Small intestine (tissue), 7 donors: Measurements from ENCODE around the gene FOSL1. TPM values are rescaled to one million over a fixed set of nuclear protein-coding genes. Genes with fewer than 3 reads are reported as not detected.

Experiments used
- DNase-seq, 2 donors: peaks; one replicate each; pipeline versions ENCODE4 v3.0.0 to v3.0.0-alpha.2; 2013
- FAIRE-seq: peaks from 2 replicates; lab custom pipeline; 2012; peaks lifted over from hg19 to GRCh38; lab: Jason Lieb, UNC
- H3K27ac ChIP-seq, 3 donors: one replicate each; pipeline ENCODE4 v1.5.1; 2013; ENCODE audit warnings: low read length in 2 of 3, mild to moderate bottlenecking in 2 of 3, control low read depth in 1 of 3, inconsistent platforms in 1 of 3, low read depth in 1 of 3, moderate library complexity in 1 of 3
- H3K27me3 ChIP-seq, 3 donors: one replicate each; pipeline ENCODE4 v1.6.1; 2013; ENCODE audit warnings: low read length in 3 of 3, inconsistent platforms in 1 of 3; ENCODE audit not compliant: control insufficient read depth in 3 of 3, insufficient read depth in 3 of 3
- H3K36me3 ChIP-seq, 3 donors: one replicate each; pipeline ENCODE4 v1.6.1; 2013; ENCODE audit warnings: low read length in 3 of 3, inconsistent platforms in 1 of 3, low read depth in 1 of 3, mild to moderate bottlenecking in 1 of 3, moderate library complexity in 1 of 3; ENCODE audit not compliant: control insufficient read depth in 3 of 3, insufficient read depth in 2 of 3
- H3K4me1 ChIP-seq, 3 donors: one replicate each; pipeline ENCODE4 v1.6.1; 2013; ENCODE audit warnings: low read length in 2 of 3, inconsistent platforms in 1 of 3, low read depth in 1 of 3, mild to moderate bottlenecking in 1 of 3, moderate library complexity in 1 of 3; ENCODE audit not compliant: control insufficient read depth in 3 of 3, insufficient read depth in 2 of 3
- H3K4me3 ChIP-seq, 3 donors: one replicate each; pipeline ENCODE4 v1.5.1; 2013; ENCODE audit warnings: low read length in 3 of 3, control low read depth in 1 of 3, inconsistent platforms in 1 of 3, low read depth in 1 of 3, mild to moderate bottlenecking in 1 of 3, moderate library complexity in 1 of 3
- H3K9me3 ChIP-seq, 2 donors: one replicate each; pipeline ENCODE4 v1.6.1; 2013; ENCODE audit warnings: low read depth in 1 of 2, low read length in 1 of 2; ENCODE audit not compliant: control insufficient read depth in 2 of 2, insufficient read depth in 1 of 2
- WGBS, 3 donors: extraction: QIAGEN DNeasy Blood & Tissue Kit; methylation state at CpG; one replicate each; pipeline ENCODE4 v1.1.7; 2013; 5-methylcytosine and 5-hydroxymethylcytosine counted together
- polyA plus RNA-seq, 4 donors: library from polyadenylated mRNA; stranded (reverse) in 3 of 4; unstranded in 1 of 4; fragments of 200-250 nt in 3 of 4; fragments of 120-200 nt in 1 of 4; gene quantifications; one replicate each; pipeline versions ENCODE4 v1.2.1 to v1.2.3, GENCODE V29; 2013
- donor health status: healthy with polysubstance abuse.
- donor health status: control.
- donor health status: control.
- donor health status: Bipolar disorder and iron deficiency.
- donor health status: healthy.

Gene FOSL1
- polyA plus RNA-seq, 4 donors, result 0.04 to 5.2 (median 1.9) TPM

DNA sequence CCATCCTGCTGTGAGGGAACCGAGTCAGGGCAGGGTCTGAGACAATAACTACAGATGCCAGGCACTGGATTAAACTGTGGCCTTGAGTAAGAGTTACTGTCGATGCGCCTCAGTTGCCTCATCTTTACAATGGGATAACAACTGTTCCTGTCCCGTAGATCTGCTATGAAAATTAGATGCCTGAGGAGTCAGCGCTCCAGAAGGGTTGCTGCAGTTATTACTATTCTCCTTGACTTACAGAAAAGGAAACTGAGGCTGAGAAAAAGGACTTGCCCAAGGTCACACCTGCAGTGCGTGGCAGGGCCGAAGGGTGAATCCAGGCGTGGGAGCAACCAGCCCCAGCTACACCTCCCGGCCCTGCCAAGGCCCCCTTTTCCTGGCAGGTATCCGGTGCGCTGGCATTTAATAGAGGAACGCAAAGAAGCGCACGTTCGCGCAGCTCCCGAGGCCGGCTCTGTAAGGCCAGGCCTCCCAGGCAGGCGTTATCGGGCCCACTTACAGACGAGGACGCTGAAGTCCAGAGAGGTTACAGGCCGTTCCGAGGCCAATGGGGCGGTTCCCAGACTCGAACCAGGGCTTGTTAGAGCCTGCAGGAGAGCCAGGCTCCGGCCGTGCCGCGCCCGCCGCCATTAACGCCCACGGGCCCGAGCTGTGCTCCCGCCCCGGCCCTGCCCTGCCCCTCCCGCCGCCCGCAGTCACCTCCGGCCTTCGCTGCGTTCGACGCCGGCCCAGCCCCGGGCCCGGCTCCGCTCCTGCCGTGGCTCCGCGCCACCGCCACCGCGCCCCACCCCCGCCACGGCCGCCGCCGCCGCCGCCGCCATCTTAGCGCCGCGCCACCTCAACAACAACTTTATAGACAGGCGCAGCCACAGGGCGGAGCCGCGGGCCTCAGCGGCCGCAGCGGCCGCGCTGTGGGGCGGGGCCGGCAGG, 18.3 kb upstream of the FOSL1 start, which contains the start of gene C11orf68:
Gene C11orf68, minus strand, starts transcription at position 852 of the 930 bp plus-strand sequence. Its CDS starts 31 bp downstream, at position 821.
- Histone ChIP-seq H3K36me3 (peaks cover 0 to 44% (median 3%) of the 10 kb centered on the region in 3 donors), H3K4me3 (peak within 1 kb of the TSS; percentile 78 to 97 (median 90)), H3K27ac (peak within 1 kb of the TSS; percentile 53 to 89 (median 82)), H3K27me3 (no peaks in the 10 kb centered on the region), H3K9me3 (no peaks in the 10 kb centered on the region), H3K4me1 (peaks cover 3 to 22% (median 21%) of the 10 kb centered on the region in 3 donors)
- peak in 1 of 2 donors; percentile 52 for DNase-seq
- no peak for FAIRE-seq
- WGBS, 3 donors, result 4 to 9% (median 5%) methylated on average over 28 to 77 of the region's 77 CpGs

DNA sequence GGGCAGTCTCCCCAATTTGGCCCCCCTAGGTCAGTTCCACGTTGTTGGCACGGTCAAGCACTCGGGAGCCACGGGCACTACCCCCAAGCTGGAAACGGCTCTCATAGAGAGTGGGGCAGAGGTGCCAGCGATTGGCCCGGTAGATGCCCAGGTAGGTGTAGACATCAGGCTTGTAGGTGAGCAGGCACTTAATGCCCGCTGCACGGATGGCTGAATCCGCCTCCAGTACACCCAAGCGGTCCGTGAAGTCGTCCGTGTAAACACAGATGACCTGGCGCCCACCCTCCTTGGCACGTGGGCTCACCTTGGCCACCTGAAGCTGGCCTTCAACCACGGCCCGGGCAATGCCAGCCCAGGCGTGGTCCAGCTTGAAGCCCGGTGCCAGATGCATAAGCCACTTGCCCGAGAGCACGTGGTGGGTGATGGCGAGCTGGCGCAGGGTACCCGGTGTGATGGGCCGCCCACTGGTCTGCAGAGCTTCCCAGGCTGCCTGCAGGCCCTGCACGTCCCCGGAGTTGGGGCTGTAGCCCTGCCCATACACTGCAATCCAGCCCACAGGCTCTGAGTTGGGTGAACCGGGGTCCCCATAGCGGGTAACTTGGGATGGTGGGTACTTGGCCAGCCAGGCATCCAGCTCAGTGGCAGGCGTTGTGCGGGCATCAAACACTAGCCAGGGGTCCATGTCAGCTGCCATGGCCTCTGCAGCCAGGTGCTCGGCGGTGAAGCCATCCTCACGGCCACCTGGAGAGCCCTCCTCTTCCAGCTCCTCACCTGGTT, 17.4 kb upstream of the FOSL1 start:
- DNase-seq (no peak), FAIRE-seq (no peak)
- Histone ChIP-seq H3K4me1 (peaks cover 3 to 22% (median 21%) of the 10 kb centered on the region in 3 donors), H3K9me3 (no peaks in the 10 kb centered on the region), H3K4me3 (peak overlapping the region in 2 of 3 donors; percentile 82 to 97), H3K27ac (peak overlapping the region in 1 of 3 donors; percentile 89), H3K27me3 (no peaks in the 10 kb centered on the region), H3K36me3 (peaks cover 0 to 38% (median 3%) of the 10 kb centered on the region in 3 donors)
- WGBS, 3 donors, result 83 to 87% (median 83%) methylated on average over 32 to 35 of the region's 35 CpGs

DNA sequence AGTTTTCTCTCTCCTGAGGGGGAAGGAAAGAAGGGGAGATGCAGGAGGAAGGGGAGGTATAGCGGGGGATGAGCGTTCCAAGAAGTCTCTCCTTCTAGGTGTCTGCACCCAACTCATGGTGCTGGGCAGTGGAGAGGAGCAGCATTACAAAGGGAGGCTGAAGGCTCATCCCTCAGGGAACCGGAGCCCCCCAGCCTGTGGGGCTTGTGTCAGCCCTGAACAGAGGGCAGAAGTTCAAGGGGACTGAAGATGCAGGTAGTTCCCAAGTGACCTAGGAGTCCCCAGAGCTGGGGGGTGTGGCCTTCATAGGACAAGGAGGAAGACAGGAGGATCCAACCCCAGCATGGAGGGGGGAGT, 16.9 kb upstream of the FOSL1 start:
- peak overlapping the region in 1 of 3 donors; percentile 5 for H3K27ac ChIP-seq
- H3K4me3 ChIP-seq, result no peak overlapping the region
- H3K4me1 ChIP-seq, result peaks cover 3 to 22% (median 21%) of the 10 kb centered on the region in 3 donors
- H3K27me3 ChIP-seq, result no peaks in the 10 kb centered on the region
- H3K36me3 ChIP-seq, result peaks cover 0 to 34% (median 2%) of the 10 kb centered on the region in 3 donors
- FAIRE-seq, result no peak
- 94 to 98% (median 97%) methylated on average over 3 of the region's 3 CpGs for WGBS, 3 donors
- DNase-seq, result no peak
- no peaks in the 10 kb centered on the region for H3K9me3 ChIP-seq

DNA sequence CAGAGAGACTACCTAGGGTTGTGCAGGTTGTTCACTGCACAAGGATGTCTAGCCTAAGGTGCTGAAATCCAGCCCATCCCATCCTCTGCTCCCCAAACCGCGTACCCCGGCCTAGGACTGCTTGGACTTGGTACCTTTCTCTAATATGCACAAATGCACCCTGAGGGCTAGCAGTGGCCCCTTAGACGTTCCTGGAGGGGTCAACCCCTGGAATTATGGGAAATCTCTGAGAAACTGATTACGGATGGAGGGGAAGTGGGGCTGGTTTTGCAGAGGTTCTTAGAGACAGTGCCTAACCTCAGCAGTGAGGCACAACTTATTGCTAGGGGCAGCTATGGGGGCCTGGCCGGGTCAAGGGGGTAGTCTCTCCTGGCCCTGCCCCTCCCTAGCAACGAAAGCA, 16.2 kb upstream of the FOSL1 start:
- FAIRE-seq (no peak), DNase-seq (no peak)
- Histone ChIP-seq H3K36me3 (peaks cover 0 to 28% (median 0%) of the 10 kb centered on the region in 3 donors), H3K27ac (peak overlapping the region in 1 of 3 donors; percentile 72), H3K4me3 (no peak overlapping the region), H3K4me1 (peaks cover 3 to 24% (median 21%) of the 10 kb centered on the region in 3 donors), H3K27me3 (peaks cover 0 to 3% (median 0%) of the 10 kb centered on the region in 3 donors), H3K9me3 (no peaks in the 10 kb centered on the region)
- WGBS, 3 donors, result 59 to 72% (median 66%) methylated on average over 7 of the region's 7 CpGs

DNA sequence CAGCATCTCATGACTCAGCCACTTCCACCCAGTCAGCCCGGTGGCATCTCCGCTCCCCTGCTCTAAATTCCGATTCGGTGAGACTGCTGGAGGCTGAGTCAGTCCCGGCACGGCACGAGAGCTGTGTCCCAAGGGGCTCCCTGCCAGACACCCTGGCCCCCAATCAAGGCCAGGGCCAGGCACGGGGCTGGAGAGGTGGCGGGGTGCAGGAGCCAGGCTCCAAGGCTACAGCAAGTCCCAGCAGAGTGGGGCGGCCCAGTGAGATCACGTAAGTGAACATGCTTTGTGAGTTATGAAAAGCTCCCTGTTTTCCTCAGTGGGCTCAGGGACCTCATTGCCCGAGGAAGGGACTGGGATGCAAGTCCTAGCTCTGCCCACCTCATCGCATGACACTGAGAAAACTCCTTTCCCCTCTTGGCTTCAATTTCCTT, 15.6 kb upstream of the FOSL1 start:
- FAIRE-seq, result no peak

DNA sequence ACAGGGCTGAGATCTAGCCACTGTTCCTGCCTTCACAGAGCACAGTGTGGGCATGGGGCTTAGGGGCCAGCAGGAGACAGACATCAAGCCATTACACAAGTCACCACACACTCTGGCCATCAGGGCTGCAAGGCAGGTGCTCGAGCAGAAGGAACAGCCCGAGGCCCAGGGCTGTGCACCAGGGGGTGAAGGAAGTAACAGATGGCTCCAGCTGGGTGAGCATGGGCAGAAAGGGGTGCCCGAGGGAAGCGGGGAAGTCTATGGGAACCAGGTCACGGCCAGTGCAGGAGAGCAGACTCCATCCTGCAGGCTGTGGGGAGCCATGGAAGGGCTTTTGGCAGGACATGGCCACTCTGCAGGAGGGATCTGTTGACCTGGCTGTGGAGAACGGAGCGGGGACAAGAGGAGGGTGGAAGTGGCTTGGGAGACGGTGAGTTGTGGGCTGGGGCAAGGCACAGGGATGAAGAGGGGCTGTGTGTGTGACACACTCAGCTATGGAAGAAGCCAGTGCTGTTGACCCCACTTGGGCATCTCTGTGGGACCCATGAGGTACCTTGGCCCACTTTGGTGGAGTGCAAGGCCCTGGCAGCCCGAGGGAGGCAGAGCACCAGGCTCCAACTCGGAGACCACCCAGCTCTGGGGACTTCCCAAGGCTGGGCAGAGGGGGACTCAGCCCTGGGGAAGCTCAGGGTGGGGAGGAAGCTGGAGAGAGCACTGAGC, 15.1 kb upstream of the FOSL1 start:
- H3K4me3 ChIP-seq, result no peak overlapping the region
- FAIRE-seq (no peak), DNase-seq (no peak)
- WGBS, 3 donors, result 60 to 72% (median 62%) methylated on average over 10 of the region's 10 CpGs
- peaks cover 0 to 7% (median 0%) of the 10 kb centered on the region in 3 donors for H3K27me3 ChIP-seq
- H3K36me3 ChIP-seq, result peaks cover 0 to 17% (median 0%) of the 10 kb centered on the region in 3 donors
- peaks cover 3 to 17% (median 16%) of the 10 kb centered on the region in 3 donors for H3K4me1 ChIP-seq
- peak overlapping the region in 1 of 3 donors; percentile 82 for H3K27ac ChIP-seq
- no peaks in the 10 kb centered on the region for H3K9me3 ChIP-seq

More for the DNA sequence above, 15.6 kb upstream of the FOSL1 start:
- H3K27me3 ChIP-seq, result peaks cover 0 to 3% (median 0%) of the 10 kb centered on the region in 3 donors
- peak overlapping the region in 1 of 3 donors; percentile 82 for H3K27ac ChIP-seq
- no peak for DNase-seq
- WGBS, 3 donors, result 45 to 62% (median 53%) methylated on average over 13 of the region's 13 CpGs
- no peak overlapping the region for H3K4me3 ChIP-seq
- no peaks in the 10 kb centered on the region for H3K9me3 ChIP-seq
- H3K4me1 ChIP-seq, result peaks cover 3 to 23% (median 21%) of the 10 kb centered on the region in 3 donors
- peaks cover 0 to 22% (median 0%) of the 10 kb centered on the region in 3 donors for H3K36me3 ChIP-seq

DNA sequence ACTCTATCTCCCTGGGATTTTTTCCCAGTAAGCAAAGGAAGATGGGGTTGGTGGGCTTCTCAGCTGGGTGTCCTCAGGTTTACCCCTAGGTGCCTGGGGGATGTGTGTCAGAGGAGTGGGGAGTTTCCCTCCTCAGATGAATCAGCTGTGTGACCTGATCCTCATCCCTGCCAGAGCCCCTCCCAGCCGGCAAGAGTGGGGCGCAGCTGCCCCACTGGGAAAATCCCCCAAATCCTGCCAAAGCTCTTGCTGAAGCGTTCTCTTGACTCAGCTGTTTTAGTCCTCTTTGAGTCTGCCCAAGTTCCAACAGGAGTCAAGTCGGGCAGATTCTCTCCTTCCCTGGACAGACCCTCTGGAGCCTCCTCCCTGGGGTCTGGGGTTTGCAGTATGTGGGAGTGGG, 12.7 kb upstream of the FOSL1 start:
- WGBS, 3 donors, result 65 to 70% (median 67%) methylated on average over 4 of the region's 4 CpGs
- no peak for FAIRE-seq
- Histone ChIP-seq H3K4me1 (peaks cover 3 to 14% (median 10%) of the 10 kb centered on the region in 3 donors), H3K9me3 (no peaks in the 10 kb centered on the region), H3K4me3 (no peak overlapping the region), H3K27ac (no peak overlapping the region), H3K36me3 (peaks cover 0 to 15% (median 0%) of the 10 kb centered on the region in 3 donors), H3K27me3 (peaks cover 0 to 20% (median 0%) of the 10 kb centered on the region in 3 donors)
- DNase-seq, result no peak
